ENCODE results near the gene FXYD5.

The FXYD5 gene

DNA sequence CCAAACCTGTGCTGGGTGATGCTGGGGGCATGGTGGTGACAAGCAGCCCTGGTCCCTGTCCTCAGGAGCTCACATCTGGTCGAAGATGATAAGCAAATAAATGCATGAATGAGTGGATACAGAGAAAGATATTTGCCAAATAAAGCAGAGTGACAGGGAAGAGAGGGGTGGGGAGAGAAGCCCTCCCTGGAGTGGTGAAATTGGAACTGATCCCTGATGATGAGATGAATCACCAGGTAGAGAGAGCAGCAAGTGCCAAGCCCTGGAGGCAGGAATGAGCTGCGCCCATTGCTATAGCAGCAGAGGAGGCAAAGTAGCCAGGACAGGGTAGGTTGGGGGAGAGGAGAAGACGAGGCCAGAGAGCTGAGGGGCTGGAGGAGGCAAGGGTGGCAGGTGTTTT lies 13.7 kb downstream of the FXYD5 start:
- H3K27me3 Mint-ChIP-seq (ENCODE audit: low read depth) = no peaks in the 10 kb centered on the region
- no peak overlapping the region for H3K27ac Mint-ChIP-seq
- peaks cover 22% of the 10 kb centered on the region for H3K9me3 Mint-ChIP-seq
- TF ChIP-seq, protein P1, sequence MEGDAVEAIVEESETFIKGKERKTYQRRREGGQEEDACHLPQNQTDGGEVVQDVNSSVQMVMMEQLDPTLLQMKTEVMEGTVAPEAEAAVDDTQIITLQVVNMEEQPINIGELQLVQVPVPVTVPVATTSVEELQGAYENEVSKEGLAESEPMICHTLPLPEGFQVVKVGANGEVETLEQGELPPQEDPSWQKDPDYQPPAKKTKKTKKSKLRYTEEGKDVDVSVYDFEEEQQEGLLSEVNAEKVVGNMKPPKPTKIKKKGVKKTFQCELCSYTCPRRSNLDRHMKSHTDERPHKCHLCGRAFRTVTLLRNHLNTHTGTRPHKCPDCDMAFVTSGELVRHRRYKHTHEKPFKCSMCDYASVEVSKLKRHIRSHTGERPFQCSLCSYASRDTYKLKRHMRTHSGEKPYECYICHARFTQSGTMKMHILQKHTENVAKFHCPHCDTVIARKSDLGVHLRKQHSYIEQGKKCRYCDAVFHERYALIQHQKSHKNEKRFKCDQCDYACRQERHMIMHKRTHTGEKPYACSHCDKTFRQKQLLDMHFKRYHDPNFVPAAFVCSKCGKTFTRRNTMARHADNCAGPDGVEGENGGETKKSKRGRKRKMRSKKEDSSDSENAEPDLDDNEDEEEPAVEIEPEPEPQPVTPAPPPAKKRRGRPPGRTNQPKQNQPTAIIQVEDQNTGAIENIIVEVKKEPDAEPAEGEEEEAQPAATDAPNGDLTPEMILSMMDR (IDR thresholded peaks at IDR 0.05; ENCODE audit: unreplicated experiment in 3 of 3) = no peak
- H3K4me3 Mint-ChIP-seq = no peak overlapping the region
- no peaks in the 10 kb centered on the region for H3K4me1 Mint-ChIP-seq
- H3K36me3 Mint-ChIP-seq (ENCODE audit: low read depth) = peaks cover 13% of the 10 kb centered on the region

DNA sequence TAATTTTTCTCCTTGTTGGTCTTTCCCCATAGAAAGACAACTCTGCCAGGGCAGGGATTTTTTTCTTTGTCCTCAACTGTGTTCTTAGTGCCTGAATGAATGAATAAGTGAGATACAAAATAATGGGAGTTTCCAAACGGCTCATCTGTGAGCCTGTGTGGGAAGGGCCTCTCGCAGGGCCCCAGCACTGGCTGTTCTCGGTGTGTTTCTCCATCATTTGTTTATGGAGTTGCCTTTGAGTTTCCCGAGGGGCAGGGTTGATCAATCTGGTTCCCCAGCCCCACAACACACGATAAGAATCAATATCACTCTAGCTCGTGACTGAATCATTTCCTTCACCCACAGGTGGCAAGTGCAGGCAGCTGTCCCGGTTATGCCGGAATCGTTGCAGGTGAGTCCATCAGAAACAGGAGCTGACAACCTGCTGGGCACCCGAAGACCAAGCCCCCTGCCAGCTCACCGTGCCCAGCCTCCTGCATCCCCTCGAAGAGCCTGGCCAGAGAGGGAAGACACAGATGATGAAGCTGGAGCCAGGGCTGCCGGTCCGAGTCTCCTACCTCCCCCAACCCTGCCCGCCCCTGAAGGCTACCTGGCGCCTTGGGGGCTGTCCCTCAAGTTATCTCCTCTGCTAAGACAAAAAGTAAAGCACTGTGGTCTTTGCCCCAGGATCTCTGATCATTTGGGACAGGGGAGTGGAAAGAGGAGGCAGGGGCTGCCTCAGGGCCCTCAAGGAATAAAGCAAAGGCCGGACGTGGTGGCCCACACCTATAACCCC lies 14.9 kb downstream of the FXYD5 start:
- Mint-ChIP-seq H3K9me3 (peaks cover 13% of the 10 kb centered on the region), H3K4me3 (no peak overlapping the region), H3K36me3 (ENCODE audit: low read depth) (peaks cover 13% of the 10 kb centered on the region), H3K27ac (no peak overlapping the region), H3K4me1 (no peaks in the 10 kb centered on the region), H3K27me3 (ENCODE audit: low read depth) (no peaks in the 10 kb centered on the region)
- TF ChIP-seq, protein P1 (IDR thresholded peaks at IDR 0.05; ENCODE audit: unreplicated experiment in 3 of 3) = no peak

DNA sequence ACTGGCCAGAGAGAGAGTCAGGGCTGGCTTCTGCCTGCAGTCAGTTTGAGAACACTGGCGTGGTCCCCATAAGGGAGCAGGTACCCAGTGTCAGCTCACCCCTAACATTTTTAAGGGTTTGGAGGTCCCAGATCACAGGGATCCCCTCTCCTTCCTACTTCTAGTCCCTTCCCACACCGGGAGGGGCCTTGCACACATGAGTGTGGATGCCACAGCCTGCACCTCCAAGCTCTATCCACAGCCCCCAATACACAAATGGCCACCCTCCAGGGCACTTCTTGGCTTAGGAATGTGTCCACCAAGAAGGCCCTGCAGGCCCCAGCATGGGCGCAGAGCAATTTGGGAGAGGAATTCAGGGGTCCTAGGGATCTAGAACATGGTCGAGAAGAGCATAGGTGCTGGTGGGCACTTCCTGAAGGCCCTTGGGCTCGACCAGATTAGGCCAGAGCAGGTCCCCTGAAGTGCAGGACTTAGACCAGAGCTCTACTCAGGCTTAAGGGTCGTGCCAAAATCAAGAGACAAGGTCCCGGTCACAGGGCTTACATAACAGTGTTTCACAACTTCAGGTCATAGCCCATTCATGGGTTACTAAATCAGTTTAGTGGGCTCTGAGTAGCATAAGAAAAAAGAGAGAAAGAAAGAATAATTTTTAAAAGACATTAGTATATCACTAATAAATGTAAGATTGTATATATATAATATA lies 16.0 kb downstream of the FXYD5 start:
- Mint-ChIP-seq H3K27ac (no peak overlapping the region), H3K9me3 (peaks cover 9% of the 10 kb centered on the region), H3K4me3 (no peak overlapping the region), H3K36me3 (ENCODE audit: low read depth) (peaks cover 12% of the 10 kb centered on the region), H3K27me3 (ENCODE audit: low read depth) (no peaks in the 10 kb centered on the region), H3K4me1 (no peaks in the 10 kb centered on the region)
- TF ChIP-seq, protein P1 (IDR thresholded peaks at IDR 0.05; ENCODE audit: unreplicated experiment in 3 of 3) = no peak

DNA sequence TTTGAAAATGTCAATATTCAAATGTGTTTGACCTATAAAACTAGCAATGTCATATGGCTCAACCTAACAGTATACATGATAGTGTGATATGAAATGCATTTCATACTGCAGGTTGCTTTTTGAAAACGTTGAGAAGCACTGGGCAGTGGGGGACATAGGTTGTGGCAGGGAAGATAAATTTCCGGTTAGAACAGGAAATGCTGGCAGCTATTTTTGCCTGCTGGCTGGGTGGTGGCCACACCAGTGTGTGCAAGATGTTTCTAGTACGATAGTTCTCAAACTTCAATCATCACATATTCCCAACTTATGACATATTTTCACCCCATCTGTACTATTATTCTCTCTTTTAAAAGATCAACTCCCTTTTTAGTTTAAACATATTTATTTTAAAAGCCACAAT lies 17.2 kb downstream of the FXYD5 start:
- Mint-ChIP-seq H3K9me3 (no peaks in the 10 kb centered on the region), H3K4me3 (no peak overlapping the region), H3K27ac (no peak overlapping the region), H3K36me3 (ENCODE audit: low read depth) (no peaks in the 10 kb centered on the region), H3K27me3 (ENCODE audit: low read depth) (peaks cover 4% of the 10 kb centered on the region), H3K4me1 (peaks cover 6% of the 10 kb centered on the region)
- TF ChIP-seq, protein P1 (IDR thresholded peaks at IDR 0.05; ENCODE audit: unreplicated experiment in 3 of 3) = no peak

DNA sequence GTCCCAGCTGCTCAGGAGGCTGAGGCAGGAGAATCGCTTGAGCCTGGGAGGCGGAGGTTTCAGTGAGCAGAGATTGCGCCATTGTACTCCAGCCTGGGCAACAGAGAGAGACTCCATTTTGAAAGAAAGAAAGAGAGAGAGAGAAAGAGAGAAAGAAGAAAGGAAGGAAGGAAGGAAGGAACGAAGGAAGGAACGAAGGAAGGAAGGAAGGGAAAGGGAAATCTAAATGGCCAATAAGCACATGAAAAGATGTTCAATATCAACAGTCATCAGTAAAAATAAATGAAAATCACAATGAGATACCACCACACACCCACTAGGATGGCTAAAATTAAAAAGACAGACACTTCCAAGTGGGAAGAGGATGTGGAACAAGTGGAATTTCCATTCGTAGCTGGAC lies 19.7 kb downstream of the FXYD5 start:
- TF ChIP-seq, protein P1 (IDR thresholded peaks at IDR 0.05; ENCODE audit: unreplicated experiment in 3 of 3) = no peak
- Mint-ChIP-seq H3K9me3 (no peaks in the 10 kb centered on the region), H3K27ac (no peak overlapping the region), H3K27me3 (ENCODE audit: low read depth) (peaks cover 4% of the 10 kb centered on the region), H3K4me3 (no peak overlapping the region), H3K36me3 (ENCODE audit: low read depth) (no peaks in the 10 kb centered on the region), H3K4me1 (peaks cover 6% of the 10 kb centered on the region)
